GM18519 (cell line): Measurements from ENCODE around the gene DZANK1.
"Not testable (repeated sequence)": the region's sequence is repeated elsewhere in the genome, so short reads cannot be mapped to it uniquely, and the experiment has no call there.

Experiments used
- ATAC-seq: cut with Tn5 transposase; IDR thresholded peaks from one replicate; pipeline ENCODE4 v1.9.1; 2021; ENCODE audit warnings: mild to moderate bottlenecking, moderate library complexity; ENCODE audit not compliant: unreplicated experiment, low FRiP score

DZANK1 gene

GRCh38 chr20:18443886-18444285, 22.9 kb downstream of the DZANK1 start:
- ATAC-seq = no peak

- no peak for ATAC-seq
Measured at GRCh38 chr20:18440403-18440802, 26.4 kb downstream of the DZANK1 start.

GRCh38 chr20:18436847-18437246, 30.0 kb downstream of the DZANK1 start:
- ATAC-seq = no peak

GRCh38 chr20:18431206-18431605, 35.6 kb downstream of the DZANK1 start:
- no peak for ATAC-seq

GRCh38 chr20:18430172-18430826, 36.5 kb downstream of the DZANK1 start:
- no peak for ATAC-seq

GRCh38 chr20:18428490-18429173, 38.2 kb downstream of the DZANK1 start:
- ATAC-seq = no peak

GRCh38 chr20:18427214-18427613, 39.6 kb downstream of the DZANK1 start:
- ATAC-seq = no peak

GRCh38 chr20:18421608-18422007, 45.2 kb downstream of the DZANK1 start:
- ATAC-seq = no peak

- no peak for ATAC-seq
Measured at GRCh38 chr20:18416486-18416885, 50.3 kb downstream of the DZANK1 start.

- no peak for ATAC-seq
Measured at GRCh38 chr20:18414140-18414539, 52.7 kb downstream of the DZANK1 start.

GRCh38 chr20:18412221-18412901, 54.5 kb downstream of the DZANK1 start:
- no peak for ATAC-seq

GRCh38 chr20:18405826-18406225, 61.0 kb downstream of the DZANK1 start:
- ATAC-seq = no peak

GRCh38 chr20:18404172-18404571, 62.7 kb downstream of the DZANK1 start:
- ATAC-seq = no peak

GRCh38 chr20:18403269-18403668, 63.6 kb downstream of the DZANK1 start:
- no peak for ATAC-seq

- ATAC-seq = no peak
Measured at GRCh38 chr20:18401305-18401704, 65.5 kb downstream of the DZANK1 start.

GRCh38 chr20:18400460-18400859, 66.4 kb downstream of the DZANK1 start:
- no peak for ATAC-seq

GRCh38 chr20:18398713-18399112, 68.1 kb downstream of the DZANK1 start:
- not testable (repeated sequence) for ATAC-seq

- no peak for ATAC-seq
Measured at GRCh38 chr20:18397030-18397429, 69.8 kb downstream of the DZANK1 start.

GRCh38 chr20:18395544-18395943, 71.3 kb downstream of the DZANK1 start:
- no peak for ATAC-seq

- ATAC-seq = no peak
Measured at GRCh38 chr20:18394363-18394762, 72.5 kb downstream of the DZANK1 start.

- ATAC-seq = no peak
Measured at GRCh38 chr20:18391686-18392085, 75.1 kb downstream of the DZANK1 start.

- no peak for ATAC-seq
Measured at GRCh38 chr20:18390201-18390600, 76.6 kb downstream of the DZANK1 start.
